ENCODE data around the gene SLC41A2.

SLC41A2 gene

DNA sequence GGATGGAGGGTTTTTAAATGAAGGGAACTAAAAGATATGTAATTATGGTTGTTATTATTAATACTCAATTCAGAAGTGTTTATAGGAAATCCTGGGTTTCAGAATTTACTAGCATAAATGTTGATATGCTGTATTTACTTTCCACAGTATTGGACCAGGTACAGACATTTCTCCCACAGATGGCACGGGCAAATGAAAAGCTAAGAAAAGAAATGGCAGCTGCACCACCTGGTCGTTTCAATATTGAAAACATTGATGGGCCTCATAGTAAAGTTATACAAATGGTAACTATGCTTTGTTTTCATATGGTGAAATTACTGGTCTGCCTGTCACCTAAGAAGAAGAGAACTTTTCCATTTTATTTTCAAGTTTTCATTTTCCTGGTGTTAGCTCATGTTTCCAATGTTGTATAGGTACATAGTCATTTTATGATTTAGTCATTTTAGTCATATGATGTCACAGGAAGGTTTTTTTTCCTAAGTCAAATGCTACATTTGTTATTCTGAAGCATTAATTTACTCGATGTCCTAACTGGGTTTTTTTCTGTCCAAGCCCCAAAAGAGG, 33.6 kb upstream of the SLC41A2 start:
- H3K9ac ChIP-seq (ENCODE audit: low read length): no peak overlapping the region
- no peaks in the 10 kb centered on the region for H3K9me3 ChIP-seq (ENCODE audit: insufficient read depth, low read length)
- H3K4me2 ChIP-seq (ENCODE audit: low read depth, low read length, poor library complexity, severe bottlenecking): no peak overlapping the region
- TF ChIP-seq EZH2phosphoT487 (conservative IDR thresholded peaks at IDR 0.05; ENCODE audit: low read length) (no peak), CTCF (IDR thresholded peaks at IDR 0.05; ENCODE audit: insufficient read depth, low read length, poor library complexity, severe bottlenecking) (no peak)
- peaks cover 36% of the 10 kb centered on the region for H3K79me2 ChIP-seq (ENCODE audit: insufficient read depth, low read length)
- H3K27me3 ChIP-seq (ENCODE audit: low read length): no peaks in the 10 kb centered on the region
- H3K9me2 ChIP-seq (replicated peaks; ENCODE audit: insufficient read depth, low read length): no peaks in the 10 kb centered on the region
- no peak overlapping the region for H2AFZ ChIP-seq (ENCODE audit: low read depth, low read length, severe bottlenecking)
- no peak overlapping the region for H3K27ac ChIP-seq (ENCODE audit: low read depth, low read length)
- no peak overlapping the region for H3K4me3 ChIP-seq (ENCODE audit: insufficient read depth, low read length, poor library complexity, severe bottlenecking)
- no peaks in the 10 kb centered on the region for H3F3A ChIP-seq (ENCODE audit: insufficient read depth)
- H3K36me3 ChIP-seq (ENCODE audit: low read length): peaks cover 23% of the 10 kb centered on the region; the same call in 1 of the 2 replicates
- no peaks in the 10 kb centered on the region for H4K20me1 ChIP-seq (ENCODE audit: low read depth, low read length)

DNA sequence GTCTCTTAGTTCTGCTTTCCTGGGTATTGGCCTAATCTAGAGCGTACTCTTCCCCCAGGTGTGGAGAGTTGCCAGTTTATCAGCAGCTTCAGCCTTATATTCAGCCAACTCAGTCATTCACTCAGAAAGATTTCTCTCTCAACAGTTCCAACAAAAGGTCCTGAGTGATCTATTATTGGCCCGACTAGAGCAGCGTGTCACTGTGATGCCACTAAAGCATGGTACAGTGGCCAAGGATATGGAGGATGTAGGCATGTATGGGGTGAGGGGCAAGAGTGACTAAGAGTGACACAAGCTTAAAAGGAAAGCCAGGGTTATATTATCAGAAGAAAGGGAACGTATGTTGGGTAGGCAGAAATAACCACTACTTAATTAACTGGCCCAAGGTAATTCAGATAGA, 32.9 kb upstream of the SLC41A2 start:
- H3K9ac ChIP-seq (ENCODE audit: low read length): no peak overlapping the region
- no peak overlapping the region for H3K4me2 ChIP-seq (ENCODE audit: low read depth, low read length, poor library complexity, severe bottlenecking)
- no peaks in the 10 kb centered on the region for H3K9me2 ChIP-seq (replicated peaks; ENCODE audit: insufficient read depth, low read length)
- no peak overlapping the region for H3K27ac ChIP-seq (ENCODE audit: low read depth, low read length)
- no peaks in the 10 kb centered on the region for H4K20me1 ChIP-seq (ENCODE audit: low read depth, low read length)
- no peak overlapping the region for H2AFZ ChIP-seq (ENCODE audit: low read depth, low read length, severe bottlenecking)
- no peaks in the 10 kb centered on the region for H3K27me3 ChIP-seq (ENCODE audit: low read length)
- H3F3A ChIP-seq (ENCODE audit: insufficient read depth): no peaks in the 10 kb centered on the region
- peaks cover 40% of the 10 kb centered on the region for H3K79me2 ChIP-seq (ENCODE audit: insufficient read depth, low read length)
- peaks cover 23% of the 10 kb centered on the region; the same call in 1 of the 2 replicates for H3K36me3 ChIP-seq (ENCODE audit: low read length)
- no peak overlapping the region for H3K4me3 ChIP-seq (ENCODE audit: insufficient read depth, low read length, poor library complexity, severe bottlenecking)
- H3K9me3 ChIP-seq (ENCODE audit: insufficient read depth, low read length): no peaks in the 10 kb centered on the region
- TF ChIP-seq EZH2phosphoT487 (conservative IDR thresholded peaks at IDR 0.05; ENCODE audit: low read length) (no peak), CTCF (IDR thresholded peaks at IDR 0.05; ENCODE audit: insufficient read depth, low read length, poor library complexity, severe bottlenecking) (no peak)

DNA sequence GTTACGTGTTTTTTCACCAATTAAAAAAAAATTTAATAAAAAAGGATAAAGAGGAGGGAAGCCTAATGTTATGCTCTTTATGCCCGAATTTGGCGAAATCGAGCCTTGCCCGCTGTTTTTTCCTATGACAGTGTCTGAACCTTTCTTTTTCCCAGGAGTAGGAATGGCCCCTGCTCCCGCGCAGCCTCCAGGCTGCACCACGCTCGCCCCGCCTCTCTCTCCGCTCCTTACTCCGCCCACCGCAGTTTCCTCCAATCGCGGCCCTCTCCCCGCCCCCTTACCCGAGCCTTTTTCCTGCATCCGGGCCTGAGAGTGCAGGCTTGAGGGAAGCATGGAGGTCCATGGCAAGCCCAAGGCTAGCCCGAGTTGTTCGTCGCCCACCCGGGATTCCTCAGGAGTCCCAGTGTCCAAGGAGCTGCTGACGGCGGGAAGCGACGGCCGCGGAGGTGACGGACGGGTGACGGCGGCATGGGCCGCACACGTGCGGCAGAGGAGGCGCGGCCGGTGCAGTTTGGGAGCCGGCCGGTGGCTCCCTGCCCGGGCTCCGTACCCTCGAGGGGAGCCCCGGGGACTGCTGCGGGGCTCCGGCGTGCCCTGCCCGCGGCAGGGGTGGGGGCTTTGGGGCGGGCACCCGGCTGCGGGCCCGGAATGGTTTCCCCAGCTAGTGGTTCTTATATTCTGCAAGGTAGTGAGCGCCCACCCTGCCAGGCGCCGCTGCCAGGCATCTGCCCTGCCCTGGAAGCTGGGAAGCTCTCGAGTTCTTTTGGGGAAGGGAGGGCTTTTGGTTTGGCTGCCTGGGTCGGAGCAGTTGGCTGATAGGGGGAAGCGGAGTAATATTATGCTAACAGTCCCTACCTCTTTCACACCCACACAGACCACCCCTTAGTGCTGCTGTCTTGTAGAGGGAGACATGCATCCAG, 28.2 kb upstream of the SLC41A2 start, which contains the start of gene NOPCHAP1:
Gene NOPCHAP1, plus strand, starts transcription at position 295 of the 920 bp plus-strand sequence. Its CDS starts 37 bp downstream, at position 332.
- Histone ChIP-seq H3K9ac (ENCODE audit: low read length) (peak within 1 kb of the TSS; percentile 77), H3K9me2 (replicated peaks; ENCODE audit: insufficient read depth, low read length) (no peaks in the 10 kb centered on the region), H3F3A (ENCODE audit: insufficient read depth) (no peaks in the 10 kb centered on the region), H3K9me3 (ENCODE audit: insufficient read depth, low read length) (no peaks in the 10 kb centered on the region), H2AFZ (ENCODE audit: low read depth, low read length, severe bottlenecking) (peak within 1 kb of the TSS; percentile 97), H3K27me3 (ENCODE audit: low read length) (no peaks in the 10 kb centered on the region), H3K4me3 (ENCODE audit: insufficient read depth, low read length, poor library complexity, severe bottlenecking) (peak within 1 kb of the TSS; percentile 85), H3K79me2 (ENCODE audit: insufficient read depth, low read length) (peaks cover 40% of the 10 kb centered on the region), H3K36me3 (ENCODE audit: low read length) (peaks cover 13% of the 10 kb centered on the region; the same call in 1 of the 2 replicates), H3K27ac (ENCODE audit: low read depth, low read length) (peak within 1 kb of the TSS; percentile 28; the same call in 1 of the 2 replicates), H4K20me1 (ENCODE audit: low read depth, low read length) (no peaks in the 10 kb centered on the region), H3K4me2 (ENCODE audit: low read depth, low read length, poor library complexity, severe bottlenecking) (peak within 1 kb of the TSS; percentile 84)
- TF ChIP-seq EZH2phosphoT487 (conservative IDR thresholded peaks at IDR 0.05; ENCODE audit: low read length) (no peak), CTCF (IDR thresholded peaks at IDR 0.05; ENCODE audit: insufficient read depth, low read length, poor library complexity, severe bottlenecking) (no peak)

All from SU-DHL-6 (cell line).